Uterus (tissue), 4 donors: ENCODE results near the gene BDKRB2. TPM values are rescaled to one million over a fixed set of nuclear protein-coding genes. Genes with fewer than 3 reads are reported as not detected.

Experiments used
- DNase-seq, 2 donors: peaks; one replicate each; pipeline ENCODE4 v3.0.0-alpha.2; 2019 to 2020
- H3K27ac ChIP-seq, 2 donors: fragments of 200-600 bp; sonication (generic); 1 replicate in 1 of 2; 2 replicates in 1 of 2; pipeline ENCODE4 v1.5.1; 2016 to 2018
- H3K27me3 ChIP-seq, 2 donors: fragments of 200-600 bp; sonication (generic); one replicate each; pipeline ENCODE4 v1.5.1; 2018 to 2019; ENCODE audit warnings: control low read depth in 1 of 2
- H3K36me3 ChIP-seq, 2 donors: fragments of 200-600 bp; sonication (generic); one replicate each; pipeline ENCODE4 v1.5.1; 2019; ENCODE audit warnings: control low read depth in 1 of 2
- H3K4me1 ChIP-seq, 2 donors: fragments of 200-600 bp; sonication (generic); one replicate each; pipeline ENCODE4 v1.5.1; 2018 to 2019; ENCODE audit warnings: control low read depth in 1 of 2
- H3K4me3 ChIP-seq, 2 donors: fragments of 200-600 bp; sonication (generic); 1 replicate in 1 of 2; 2 replicates in 1 of 2; pipeline ENCODE4 v1.5.1; 2018 to 2019; ENCODE audit warnings: mild to moderate bottlenecking in 1 of 2
- H3K9me3 ChIP-seq, 2 donors: fragments of 200-600 bp; sonication (generic); one replicate each; pipeline ENCODE4 v1.5.1; 2019; ENCODE audit warnings: control low read depth in 1 of 2
- POLR2A ChIP-seq, 2 donors: fragments of 450-650 bp; IDR thresholded peaks; one replicate each; pipeline ENCODE4 v1.6.1; 2016; ENCODE audit warnings: antibody characterized with exemption in 2 of 2, mild to moderate bottlenecking in 1 of 2, moderate library complexity in 1 of 2
- intact Hi-C: fragments of 100-400 bp; cut with DNase I; formaldehyde crosslinking; loops from one replicate; pipeline ENCODE4 v1.15.1; 2023; ENCODE audit warnings: low total_unique reads
- total RNA-seq, 4 donors: library from RNA; depleted of rRNA in 3 of 4; stranded (reverse); fragments of >200 nt in 3 of 4; gene quantifications; one replicate each; pipeline versions ENCODE4 v1.1.0 to v1.2.4, GENCODE V29; 2014 to 2023
- TF ChIP-seq, protein P1 (sequence below), 4 experiments: fragments of 200-600 bp in 2 of 4; fragments of 450-650 bp in 2 of 4; sonication (generic) in 2 of 4; IDR thresholded peaks; one replicate each; pipeline ENCODE4 v1.5.1; 2016 to 2019; ENCODE audit warnings: antibody characterized with exemption in 4 of 4, mild to moderate bottlenecking in 2 of 4, moderate library complexity in 1 of 4
- donor health status: DM: yes; HTN: yes; CAD: no.

Gene BDKRB2
- total RNA-seq, 4 donors from 2014 or later: 4.4 to 34.6 (median 11.1) TPM

- no peak for DNase-seq
- TF ChIP-seq, protein P1, sequence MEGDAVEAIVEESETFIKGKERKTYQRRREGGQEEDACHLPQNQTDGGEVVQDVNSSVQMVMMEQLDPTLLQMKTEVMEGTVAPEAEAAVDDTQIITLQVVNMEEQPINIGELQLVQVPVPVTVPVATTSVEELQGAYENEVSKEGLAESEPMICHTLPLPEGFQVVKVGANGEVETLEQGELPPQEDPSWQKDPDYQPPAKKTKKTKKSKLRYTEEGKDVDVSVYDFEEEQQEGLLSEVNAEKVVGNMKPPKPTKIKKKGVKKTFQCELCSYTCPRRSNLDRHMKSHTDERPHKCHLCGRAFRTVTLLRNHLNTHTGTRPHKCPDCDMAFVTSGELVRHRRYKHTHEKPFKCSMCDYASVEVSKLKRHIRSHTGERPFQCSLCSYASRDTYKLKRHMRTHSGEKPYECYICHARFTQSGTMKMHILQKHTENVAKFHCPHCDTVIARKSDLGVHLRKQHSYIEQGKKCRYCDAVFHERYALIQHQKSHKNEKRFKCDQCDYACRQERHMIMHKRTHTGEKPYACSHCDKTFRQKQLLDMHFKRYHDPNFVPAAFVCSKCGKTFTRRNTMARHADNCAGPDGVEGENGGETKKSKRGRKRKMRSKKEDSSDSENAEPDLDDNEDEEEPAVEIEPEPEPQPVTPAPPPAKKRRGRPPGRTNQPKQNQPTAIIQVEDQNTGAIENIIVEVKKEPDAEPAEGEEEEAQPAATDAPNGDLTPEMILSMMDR (IDR thresholded peaks at IDR 0.05): no peak
- no peak for TF ChIP-seq POLR2A (IDR thresholded peaks at IDR 0.05)
- H3K4me1 ChIP-seq: no peaks in the 10 kb centered on the region
- H3K27me3 ChIP-seq: no peaks in the 10 kb centered on the region
- no peak overlapping the region for H3K4me3 ChIP-seq
- H3K27ac ChIP-seq: no peak overlapping the region
- H3K36me3 ChIP-seq: no peaks in the 10 kb centered on the region
- intact Hi-C loops: no loop called here
- H3K9me3 ChIP-seq: no peaks in the 10 kb centered on the region
Measured at GRCh38 chr14:96212896-96213295, 8.3 kb downstream of the BDKRB2 start.

- Histone ChIP-seq H3K27ac (no peak overlapping the region), H3K27me3 (no peaks in the 10 kb centered on the region), H3K9me3 (no peaks in the 10 kb centered on the region), H3K36me3 (no peaks in the 10 kb centered on the region), H3K4me1 (no peaks in the 10 kb centered on the region), H3K4me3 (no peak overlapping the region)
- TF ChIP-seq POLR2A (IDR thresholded peaks at IDR 0.05): no peak
- TF ChIP-seq, protein P1 (IDR thresholded peaks at IDR 0.05): no peak
- no peak for DNase-seq
- intact Hi-C loops: no loop called here
Measured at GRCh38 chr14:96213871-96214465, 9.3 kb downstream of the BDKRB2 start.

DNA sequence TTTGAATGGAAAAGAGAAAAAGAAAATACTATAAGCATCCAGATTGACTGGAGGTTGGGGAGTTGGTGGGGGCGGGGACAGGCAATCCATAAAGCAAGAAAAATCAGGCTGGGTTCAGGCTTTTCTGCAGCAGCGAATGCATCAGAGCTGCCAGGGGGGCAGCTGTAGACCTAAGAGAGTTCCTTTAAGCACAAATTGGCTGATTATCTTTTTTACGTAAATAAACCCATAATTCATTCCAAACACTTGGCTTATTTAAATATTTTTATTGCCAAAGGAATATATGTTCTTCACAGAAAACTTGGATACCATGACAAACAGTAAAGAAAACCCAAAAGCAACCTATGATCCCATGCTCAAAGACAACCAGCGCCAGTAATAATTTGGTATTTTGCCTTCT, 10.2 kb downstream of the BDKRB2 start:
- Histone ChIP-seq H3K27me3 (no peaks in the 10 kb centered on the region), H3K4me3 (no peak overlapping the region), H3K9me3 (no peaks in the 10 kb centered on the region), H3K36me3 (no peaks in the 10 kb centered on the region), H3K4me1 (no peaks in the 10 kb centered on the region), H3K27ac (no peak overlapping the region)
- TF ChIP-seq POLR2A (IDR thresholded peaks at IDR 0.05): no peak
- TF ChIP-seq, protein P1 (IDR thresholded peaks at IDR 0.05): no peak
- DNase-seq: no peak
- intact Hi-C loops: no loop called here

GRCh38 chr14:96215452-96216244, 11.0 kb downstream of the BDKRB2 start:
- DNase-seq: no peak
- no peak overlapping the region for H3K4me3 ChIP-seq
- no peak overlapping the region for H3K27ac ChIP-seq
- no peak for TF ChIP-seq POLR2A (IDR thresholded peaks at IDR 0.05)
- TF ChIP-seq, protein P1 (IDR thresholded peaks at IDR 0.05): no peak
- no peaks in the 10 kb centered on the region for H3K27me3 ChIP-seq
- no peaks in the 10 kb centered on the region for H3K9me3 ChIP-seq
- no peaks in the 10 kb centered on the region for H3K4me1 ChIP-seq
- intact Hi-C loops: no loop called here
- no peaks in the 10 kb centered on the region for H3K36me3 ChIP-seq

- Histone ChIP-seq H3K27ac (no peak overlapping the region), H3K9me3 (no peaks in the 10 kb centered on the region), H3K36me3 (no peaks in the 10 kb centered on the region), H3K4me1 (no peaks in the 10 kb centered on the region), H3K27me3 (no peaks in the 10 kb centered on the region), H3K4me3 (no peak overlapping the region)
- DNase-seq: no peak
- intact Hi-C loops: no loop called here
- no peak for TF ChIP-seq POLR2A (IDR thresholded peaks at IDR 0.05)
Measured at GRCh38 chr14:96216627-96217026, 12.0 kb downstream of the BDKRB2 start.
